RKO (cell line): ENCODE measurements around the gene UPP2.
A peak's percentile ranks its signal among the peaks of the same experiment; 100 is the strongest.

Experiments
- DNase-seq: peaks from one replicate; pipeline ENCODE4 v3.0.0-alpha.2; 2016; ENCODE audit warnings: low spot score

Gene UPP2

DNA sequence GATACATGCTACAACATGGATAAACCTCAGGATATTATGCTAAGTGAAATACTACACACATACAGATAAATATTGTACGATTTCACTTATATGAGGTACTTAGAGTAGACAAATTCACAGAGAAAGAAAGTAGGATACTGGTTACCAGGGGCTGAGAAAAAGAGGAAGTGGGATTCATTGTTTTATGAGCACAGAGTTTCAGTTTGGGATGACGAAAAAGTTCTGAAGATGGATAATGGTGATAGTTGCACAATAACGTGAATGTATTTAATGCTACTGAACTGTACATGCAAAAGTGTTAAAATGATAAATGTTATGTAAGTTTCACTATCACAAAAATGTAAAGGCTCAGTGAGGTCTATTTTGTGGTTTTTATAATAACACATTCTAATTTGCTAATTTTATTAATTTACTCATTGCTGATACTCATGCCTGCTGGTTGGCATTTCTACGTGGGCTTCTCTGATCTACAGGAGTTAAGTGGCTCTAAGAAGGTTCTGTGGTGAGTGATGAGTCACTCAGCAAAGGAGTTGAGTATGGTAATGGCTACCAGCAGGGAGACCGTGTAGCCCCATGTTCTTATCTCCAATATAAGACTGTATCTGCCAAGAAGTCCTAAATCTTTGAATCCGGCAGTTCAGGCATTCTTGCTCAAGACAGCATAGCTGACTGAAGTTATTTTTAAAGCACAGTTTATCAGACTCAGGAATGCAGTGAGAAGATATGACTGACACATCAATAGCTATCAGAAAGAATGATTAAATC lies 41.1 kb downstream of the UPP2 start:
- DNase-seq, result no peak

DNA sequence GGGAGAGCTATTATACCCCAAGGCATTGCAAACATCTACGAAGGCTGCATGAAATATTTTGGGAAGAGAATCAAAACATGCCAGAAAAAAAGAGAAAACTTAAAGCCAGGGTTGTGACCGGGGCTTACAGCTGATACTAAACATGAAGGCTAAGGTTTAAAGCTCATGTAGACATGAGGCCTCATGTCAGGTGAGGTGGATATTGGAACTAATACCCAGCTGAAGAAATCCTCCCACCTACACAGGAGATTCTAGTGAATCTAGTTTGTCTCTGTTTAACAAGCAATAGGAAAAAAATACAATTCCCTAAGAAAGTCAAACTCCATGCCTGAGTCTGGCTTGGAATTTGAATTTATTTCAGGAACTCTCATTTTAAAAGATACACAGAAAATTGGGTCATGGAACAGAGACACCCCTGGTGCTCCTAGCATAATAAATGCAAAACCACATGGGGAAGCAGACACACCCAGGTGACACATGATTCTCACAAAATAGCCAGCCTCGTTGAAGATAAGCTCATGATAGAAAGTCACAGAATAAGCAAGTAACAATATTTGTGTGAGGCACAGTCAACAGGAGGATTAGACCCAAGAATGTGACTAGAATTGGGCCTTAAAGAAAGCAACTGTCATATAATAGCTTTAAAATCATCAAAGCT lies 42.2 kb downstream of the UPP2 start:
- no peak for DNase-seq

DNA sequence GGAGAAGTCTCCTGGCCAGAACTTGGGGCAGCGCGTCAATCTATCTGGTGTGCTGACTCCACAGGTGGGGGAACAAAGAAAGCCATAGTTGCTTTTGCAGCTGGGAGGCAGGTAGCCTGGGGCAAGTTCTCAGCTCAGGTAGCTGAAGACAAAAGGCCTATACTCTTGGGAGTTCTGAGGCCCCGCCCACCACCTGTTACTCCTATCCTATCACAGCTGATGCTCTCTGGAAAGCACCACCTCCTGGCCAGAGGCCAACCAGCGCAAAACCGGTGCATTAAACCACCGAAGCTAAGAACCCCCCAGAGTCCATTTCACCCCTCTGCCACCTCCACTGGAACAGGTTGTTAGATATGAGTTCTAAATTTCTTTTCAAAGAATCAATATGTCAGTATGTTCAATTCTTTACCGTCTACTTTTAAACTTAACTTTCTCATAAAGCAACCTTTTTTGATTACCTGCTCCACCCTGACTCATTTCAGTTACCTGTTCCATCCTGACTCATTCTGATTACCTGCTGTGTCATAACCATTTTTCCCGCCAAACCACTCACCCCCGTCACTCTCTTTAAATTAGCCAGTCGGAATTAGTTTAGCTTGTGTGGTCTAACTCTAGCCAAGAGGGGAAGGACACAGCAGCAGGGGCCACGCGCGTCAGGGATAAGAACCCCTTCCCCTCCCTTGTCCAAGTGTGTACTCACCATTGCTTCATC lies 43.4 kb downstream of the UPP2 start:
- no peak for DNase-seq

DNA sequence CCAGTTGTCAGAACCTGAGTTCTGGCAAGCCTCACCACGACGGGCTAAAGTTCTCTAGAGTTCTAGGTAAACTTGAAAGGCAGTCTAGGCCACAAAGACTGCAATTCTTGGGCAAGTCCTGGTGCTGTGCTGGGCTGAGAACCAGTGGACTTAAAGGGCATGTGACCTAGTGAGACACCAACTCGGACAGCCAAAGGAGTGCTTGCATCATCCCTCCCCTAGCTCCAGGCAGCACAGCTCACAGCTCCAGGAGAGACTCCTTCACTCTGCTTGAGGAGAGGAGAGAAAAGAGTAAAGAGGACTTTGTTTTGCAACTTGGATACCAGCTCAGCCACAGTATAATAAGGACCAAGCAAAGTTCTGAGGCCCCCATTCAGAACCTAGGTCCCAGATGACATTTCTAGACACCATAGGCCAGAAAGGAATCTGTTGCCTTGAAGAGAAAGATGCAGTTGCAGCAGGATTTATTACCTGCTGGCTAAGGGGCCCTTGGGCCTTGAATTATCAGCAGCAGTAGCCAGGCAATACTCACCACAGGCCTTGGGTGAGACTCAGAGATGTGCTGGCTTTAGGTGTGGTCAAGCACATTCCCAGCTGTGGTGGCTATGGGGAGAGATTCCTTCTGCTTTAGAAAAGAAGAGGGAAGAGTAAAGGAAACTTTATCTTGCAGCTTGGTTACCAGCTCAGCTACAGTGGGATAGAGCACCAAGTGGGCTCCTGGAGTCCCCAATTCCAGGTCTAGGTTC lies 51.8 kb downstream of the UPP2 start:
- no peak for DNase-seq

DNA sequence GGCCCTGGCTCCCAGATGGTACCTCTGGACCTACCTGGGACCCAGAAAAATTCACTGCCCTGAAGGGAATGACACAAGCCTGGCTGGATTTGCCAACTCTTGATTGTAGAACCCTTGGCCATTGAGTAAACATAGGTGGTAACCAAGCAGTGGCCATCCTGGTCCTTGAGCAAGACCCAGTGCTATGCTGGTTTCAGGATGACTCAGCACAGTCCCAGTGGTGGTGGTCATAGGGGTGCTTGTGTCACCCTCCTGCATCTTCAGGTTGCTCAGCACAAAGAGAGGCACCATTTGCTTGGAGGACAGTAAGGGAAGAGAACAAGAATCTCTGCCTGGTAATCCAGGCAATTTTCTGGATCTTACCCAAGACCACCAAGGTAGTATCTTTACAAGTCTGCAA lies 52.9 kb downstream of the UPP2 start:
- no peak for DNase-seq

DNA sequence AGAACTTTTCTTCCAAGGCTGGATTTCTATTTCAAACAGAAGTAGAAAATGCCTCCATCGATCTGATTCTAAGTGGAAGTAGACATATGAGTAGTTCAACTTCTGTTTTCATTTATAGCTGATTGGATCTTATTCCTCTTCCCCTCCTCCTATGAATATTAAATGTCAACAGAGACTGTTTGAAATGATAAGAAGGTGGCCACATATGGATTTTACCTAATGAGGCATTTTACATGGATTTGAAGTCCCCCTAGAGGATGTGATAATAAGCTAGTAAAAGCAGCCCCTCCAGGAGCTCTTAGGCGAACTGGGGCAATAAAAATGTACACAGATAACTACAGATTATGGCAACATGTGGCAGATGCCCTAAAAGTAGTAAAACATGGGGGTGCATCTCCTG lies 71.0 kb downstream of the UPP2 start:
- DNase-seq, result no peak

DNA sequence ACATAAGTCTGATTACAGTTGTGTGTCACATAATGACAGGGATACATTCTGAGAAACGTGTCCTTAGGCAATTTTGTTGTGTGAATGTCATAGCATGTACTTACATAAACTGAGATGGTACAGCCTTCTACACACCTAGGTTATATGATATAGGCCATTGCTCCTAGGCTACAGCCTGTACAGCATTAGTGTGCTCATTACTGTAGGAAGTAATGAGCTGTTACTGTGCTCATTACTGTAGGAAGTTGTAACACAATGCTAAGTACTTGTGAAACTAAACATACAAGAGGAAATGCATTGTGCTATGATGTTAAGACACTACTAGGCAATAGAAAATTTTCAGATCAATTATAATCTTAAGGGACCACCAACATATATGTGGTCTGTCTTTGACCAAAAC lies 72.8 kb downstream of the UPP2 start:
- no peak for DNase-seq

DNA sequence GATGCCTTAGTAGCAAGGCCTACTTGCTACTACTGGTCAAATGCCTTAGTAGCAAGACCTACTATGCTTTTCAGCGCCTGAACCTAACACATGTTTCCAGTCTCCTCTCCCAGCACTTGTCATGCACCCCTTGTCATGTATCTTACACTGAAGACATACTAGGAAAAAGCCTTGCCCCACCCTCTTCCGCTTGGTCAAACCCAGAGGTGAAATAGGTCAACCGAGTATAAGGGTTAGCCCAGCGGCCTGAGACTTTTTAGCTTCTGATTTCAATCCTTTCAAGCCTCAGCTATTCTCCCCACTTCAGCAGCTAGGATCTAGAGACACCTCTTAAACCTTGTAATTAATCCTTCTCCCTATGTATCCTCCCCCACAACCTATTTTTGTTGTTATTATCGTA lies 73.3 kb downstream of the UPP2 start:
- no peak for DNase-seq

DNA sequence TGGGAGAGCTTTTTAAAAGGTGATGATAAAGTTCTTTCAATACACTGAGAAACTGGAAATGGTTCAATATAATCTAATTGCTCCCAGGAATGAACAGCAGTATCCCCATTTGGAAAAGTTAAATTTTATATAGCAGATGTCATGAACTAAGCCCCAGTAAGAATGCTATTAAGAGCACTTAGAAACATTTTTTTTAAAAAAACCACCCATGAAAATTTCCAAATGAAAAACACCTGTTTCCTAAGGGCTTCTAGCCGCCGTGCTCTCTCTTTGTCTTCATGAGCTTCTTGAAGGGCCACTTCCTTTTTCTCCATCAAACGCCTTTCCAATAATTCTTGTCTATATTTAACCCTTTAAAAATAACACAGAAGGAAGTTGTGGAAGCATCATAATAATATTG lies 77.0 kb downstream of the UPP2 start:
- DNase-seq, result no peak

DNA sequence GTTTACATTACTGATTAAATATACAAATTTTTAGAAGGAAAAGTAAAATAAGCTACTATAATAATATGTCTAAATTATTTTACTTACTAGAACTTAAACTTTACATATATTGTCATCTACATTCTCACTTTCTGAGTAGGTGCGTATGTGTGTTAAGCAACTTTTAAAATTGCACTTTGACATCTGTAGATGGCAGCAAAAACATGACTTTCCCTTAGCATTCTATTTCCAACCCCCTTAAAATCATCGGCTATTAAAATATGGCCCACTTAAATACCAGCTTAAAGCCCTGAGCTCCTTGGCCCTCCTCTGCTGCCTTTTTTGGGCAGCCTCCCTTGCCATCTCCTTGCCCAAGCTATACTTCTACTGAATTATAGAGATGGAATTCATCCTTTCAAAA lies 78.0 kb downstream of the UPP2 start:
- DNase-seq, result peak; percentile 34

DNA sequence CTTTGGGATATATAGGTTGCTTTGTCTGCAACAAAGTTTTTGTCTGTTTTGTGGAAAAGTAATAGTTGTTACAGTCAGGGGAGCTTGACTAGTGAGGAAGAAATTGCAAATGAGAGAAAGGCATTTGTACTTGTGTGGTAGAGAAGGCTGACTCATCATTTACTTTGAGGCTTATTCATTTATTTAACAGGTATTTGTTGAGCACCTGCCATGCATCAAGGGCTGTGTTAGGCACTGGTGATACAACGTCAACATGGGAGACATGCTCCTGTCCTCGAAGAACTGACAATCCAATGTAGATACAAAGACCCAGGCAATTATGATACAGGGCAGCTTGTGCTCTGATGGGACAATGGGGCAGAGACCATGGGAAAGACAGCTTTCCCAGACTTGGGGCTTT lies 79.5 kb downstream of the UPP2 start:
- DNase-seq, result no peak

DNA sequence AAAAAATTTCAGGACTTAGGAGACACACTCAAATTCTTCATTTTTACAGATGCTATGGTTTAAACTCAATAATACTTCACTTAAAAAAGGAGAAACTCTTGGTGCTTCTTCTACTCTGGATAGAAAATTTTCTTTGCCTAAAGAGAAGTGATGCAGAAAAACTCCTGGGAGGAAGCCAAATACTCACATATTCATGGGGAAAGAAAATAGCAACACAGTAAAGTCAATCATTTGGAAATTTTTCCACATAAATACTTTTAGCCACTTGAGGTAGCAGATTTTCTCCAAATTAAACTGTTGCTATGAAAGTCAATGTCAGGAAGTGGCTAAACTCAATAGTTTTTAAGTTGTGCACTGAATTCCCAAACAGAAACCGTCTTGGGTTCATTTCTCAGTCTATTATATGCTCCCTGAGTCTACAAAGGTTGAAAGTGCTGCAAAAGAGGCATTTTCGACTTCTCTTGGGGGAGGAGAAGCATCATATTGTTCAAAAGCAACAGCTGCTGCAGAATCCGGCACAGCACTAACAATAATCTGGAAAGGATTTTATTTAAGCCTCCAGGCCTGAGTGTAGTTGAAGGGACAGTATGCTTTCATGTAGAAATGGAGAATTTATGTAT lies 81.1 kb downstream of the UPP2 start:
- no peak for DNase-seq

DNA sequence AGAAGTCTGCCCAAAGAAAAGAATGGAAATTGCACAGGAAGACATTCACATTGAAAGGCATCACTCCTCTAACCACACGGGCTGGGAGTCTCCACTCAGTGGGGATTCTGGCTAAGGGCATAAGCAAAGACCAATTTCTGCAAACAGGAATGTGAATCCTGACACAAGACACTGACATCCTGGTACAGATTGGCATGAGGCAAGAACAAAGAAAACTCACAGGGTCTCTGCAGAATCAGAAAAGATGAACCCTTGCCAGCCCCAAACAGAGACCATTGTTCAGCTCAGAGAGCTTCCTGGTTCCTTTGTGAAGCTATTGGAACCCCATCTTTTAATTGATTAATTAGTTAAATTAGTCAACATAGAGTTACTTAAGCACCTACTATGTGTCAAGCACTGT lies 82.3 kb downstream of the UPP2 start:
- no peak for DNase-seq

DNA sequence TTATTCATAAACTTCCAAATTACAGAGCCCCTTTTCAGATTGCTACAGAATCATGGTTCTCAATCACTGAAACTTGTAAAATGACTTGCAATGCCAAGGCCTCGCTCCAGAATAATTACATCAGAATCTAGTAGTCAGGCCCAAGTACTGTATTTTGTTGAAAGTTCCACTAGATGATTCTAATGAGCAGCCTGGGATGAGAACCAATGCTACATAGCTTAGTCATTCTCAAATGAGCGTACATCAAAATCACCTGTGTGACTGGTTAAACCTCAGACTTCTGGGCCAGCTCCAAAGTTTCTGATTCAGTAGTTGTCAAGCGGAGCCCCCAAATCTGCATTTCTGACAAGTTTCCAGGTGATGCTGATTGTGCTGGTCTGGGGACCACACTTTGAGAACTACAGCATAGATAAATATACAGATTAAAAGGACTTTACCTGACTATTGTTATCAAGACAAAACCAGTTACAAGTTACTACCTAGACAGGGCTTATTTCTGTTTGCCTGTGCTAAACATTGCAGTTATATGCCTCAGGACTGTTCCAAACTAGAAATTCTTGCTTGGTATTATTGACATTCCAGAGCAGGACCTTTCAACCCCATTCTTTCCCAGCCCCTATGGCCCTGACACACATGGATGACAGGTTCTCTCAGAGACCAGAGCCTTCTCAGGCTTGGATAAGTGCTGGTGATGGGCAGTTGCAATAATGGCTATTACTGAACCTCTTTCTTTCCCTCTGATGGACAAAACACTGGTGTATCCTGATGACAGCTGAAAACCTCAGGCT lies 83.1 kb downstream of the UPP2 start:
- no peak for DNase-seq
